HG02884 (cell line): Measurements from ENCODE around the gene DCAF4.
"Not testable (repeated sequence)": the region's sequence is repeated elsewhere in the genome, so short reads cannot be mapped to it uniquely, and the experiment has no call there.

ENCODE experiments used
- ATAC-seq: cut with Tn5 transposase; IDR thresholded peaks from one replicate; pipeline ENCODE4 v1.9.1; 2021; ENCODE audit warnings: mild to moderate bottlenecking, moderate library complexity; ENCODE audit not compliant: unreplicated experiment

The DCAF4 gene

DNA sequence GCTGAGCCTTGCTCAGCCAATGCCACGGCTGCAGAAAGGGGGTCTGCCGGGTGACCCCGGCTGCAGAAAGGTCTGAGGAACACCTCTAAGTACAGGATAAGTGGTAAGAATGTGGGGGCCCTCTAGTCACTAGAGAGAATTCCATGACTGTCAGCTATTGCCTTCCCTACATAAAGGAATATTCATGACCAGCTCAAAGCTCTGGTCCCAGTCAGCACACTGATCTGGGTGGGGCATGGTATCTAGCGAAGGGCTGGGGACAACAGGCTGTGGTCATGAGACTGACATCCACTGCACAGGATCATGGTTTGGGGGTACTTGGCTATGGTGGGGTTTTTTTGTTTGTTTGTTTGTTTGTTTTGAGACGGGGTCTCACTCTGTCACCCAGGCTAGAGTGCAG, 42.1 kb downstream of the DCAF4 start:
- ATAC-seq, result no peak

GRCh38 chr14:72970058-72970630, 43.9 kb downstream of the DCAF4 start:
- ATAC-seq, result no peak

- ATAC-seq, result no peak
Observed at GRCh38 chr14:72970824-72971434, 44.7 kb downstream of the DCAF4 start.

GRCh38 chr14:72974661-72975060, 48.4 kb downstream of the DCAF4 start:
- no peak for ATAC-seq

- no peak for ATAC-seq
Observed at GRCh38 chr14:72975770-72976169, 49.5 kb downstream of the DCAF4 start.

GRCh38 chr14:72978856-72979255, 52.6 kb downstream of the DCAF4 start:
- ATAC-seq, result no peak

- ATAC-seq, result no peak
Observed at GRCh38 chr14:72980863-72981262, 54.6 kb downstream of the DCAF4 start.

GRCh38 chr14:72982146-72982708, 56.0 kb downstream of the DCAF4 start:
- ATAC-seq, result no peak

GRCh38 chr14:72986214-72986613, 60.0 kb downstream of the DCAF4 start:
- no peak for ATAC-seq

DNA sequence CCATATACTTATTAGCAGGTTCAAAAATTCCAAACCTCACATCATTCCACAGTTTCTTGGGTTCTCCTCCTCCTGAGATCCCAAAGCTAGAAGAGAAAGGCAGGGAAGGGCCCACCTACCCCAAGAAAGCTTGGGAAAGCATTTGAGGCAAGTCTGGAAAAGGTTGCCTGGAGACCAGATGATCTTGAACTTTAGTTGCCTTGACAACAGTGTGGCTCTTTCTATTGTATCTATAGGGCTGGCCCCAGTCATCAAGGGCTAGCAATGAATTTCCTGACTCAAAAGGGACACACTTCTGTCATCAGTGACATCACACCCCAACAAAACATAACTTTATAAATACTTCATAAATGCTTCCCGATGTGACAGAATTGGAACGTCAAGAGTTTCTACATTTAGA, 60.6 kb downstream of the DCAF4 start:
- no peak for ATAC-seq

- no peak for ATAC-seq
Observed at GRCh38 chr14:72990171-72990570, 63.9 kb downstream of the DCAF4 start.

GRCh38 chr14:72996916-72997315, 70.7 kb downstream of the DCAF4 start:
- ATAC-seq, result no peak

DNA sequence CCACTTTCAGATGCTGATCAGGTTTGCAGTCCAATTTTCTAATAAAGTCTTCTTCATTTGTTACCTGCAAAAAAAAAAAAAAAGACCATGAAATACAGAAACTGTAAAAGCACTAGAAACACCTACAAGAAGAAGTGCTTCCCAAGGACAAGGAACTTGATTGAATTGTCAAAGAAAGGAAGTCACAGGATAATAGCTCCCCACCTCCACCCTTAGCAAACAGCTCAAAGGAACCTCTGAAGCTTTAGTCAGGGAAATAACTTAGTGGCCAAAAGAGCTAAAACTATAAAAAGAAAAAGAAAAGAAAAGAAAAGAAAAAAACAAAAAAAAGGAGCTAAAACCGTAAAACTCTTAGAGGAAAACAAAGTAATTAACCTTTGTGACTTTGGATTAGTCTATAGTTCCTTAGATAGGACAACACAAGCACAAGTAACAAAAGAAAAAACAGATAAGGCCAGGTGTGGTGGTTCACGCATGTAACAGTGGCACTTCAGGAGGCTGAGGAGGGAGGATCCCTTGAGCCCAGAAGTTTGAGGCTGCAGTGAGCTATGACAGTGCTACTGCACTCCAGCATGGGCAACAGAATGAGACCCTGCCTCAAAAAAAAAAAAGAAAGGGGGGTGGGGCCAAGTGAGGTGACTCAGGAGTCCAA, 72.1 kb downstream of the DCAF4 start:
- ATAC-seq, result no peak

- ATAC-seq, result no peak
Observed at GRCh38 chr14:72999316-72999715, 73.1 kb downstream of the DCAF4 start.

- no peak for ATAC-seq
Observed at GRCh38 chr14:73000073-73000472, 73.8 kb downstream of the DCAF4 start.

DNA sequence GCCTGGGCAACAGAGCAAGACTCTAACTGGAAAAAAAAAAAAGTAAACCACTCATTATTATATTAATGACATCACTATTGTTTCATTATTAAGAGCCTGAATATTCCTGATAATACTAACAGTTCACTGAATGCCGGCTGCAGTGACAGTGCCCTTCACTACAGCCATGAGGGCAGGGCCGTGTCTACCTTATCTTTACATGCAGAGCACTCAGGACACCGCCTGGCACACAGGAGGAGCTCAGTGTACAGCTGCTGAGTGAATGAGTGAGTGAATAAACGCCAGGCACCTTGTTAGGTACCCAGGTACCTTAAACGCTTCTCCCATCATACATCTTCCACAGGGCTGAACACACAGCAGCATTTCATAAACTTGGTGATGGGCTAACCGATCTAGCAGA, 77.4 kb downstream of the DCAF4 start:
- ATAC-seq, result no peak

DNA sequence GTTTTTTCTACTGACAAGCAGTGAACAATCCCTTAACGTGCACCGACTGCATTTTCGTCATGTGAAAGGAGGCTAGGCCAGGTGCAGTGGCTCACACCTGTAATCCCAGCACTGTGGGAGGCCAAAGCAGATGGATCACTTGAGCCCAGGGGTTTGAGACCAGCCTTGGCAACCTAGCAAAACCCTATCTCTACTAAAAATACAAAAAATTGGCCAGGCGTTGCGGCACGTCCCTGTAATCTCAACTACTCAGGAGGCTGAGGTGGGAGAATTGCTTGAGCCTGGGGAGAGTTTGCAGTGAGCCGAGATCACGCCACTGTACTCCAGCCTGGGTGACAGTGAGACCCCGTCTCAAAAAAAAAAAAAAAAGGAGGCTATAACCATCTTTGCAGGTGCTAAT, 78.4 kb downstream of the DCAF4 start:
- ATAC-seq, result not testable (repeated sequence)

GRCh38 chr14:73007835-73008234, 81.6 kb downstream of the DCAF4 start:
- ATAC-seq, result no peak

GRCh38 chr14:73008501-73008900, 82.2 kb downstream of the DCAF4 start:
- ATAC-seq, result no peak
